CD4-positive, alpha-beta memory T cell (primary cell): ENCODE measurements around the gene LAMC3. TPM values are rescaled to one million over a fixed set of nuclear protein-coding genes. Genes with fewer than 3 reads are reported as not detected.

Experiments used
- CTCF ChIA-PET: fragments of 350-600 bp; sonication (Branson Sonifier 250); formaldehyde crosslinking; loops from one replicate; lab custom pipeline; 2021; ENCODE audit warnings: inconsistent platforms; ENCODE audit not compliant: partially characterized antibody; lab: Charles Lee
- POLR2A ChIA-PET: fragments of 350-600 bp; sonication (Branson Sonifier 250); formaldehyde crosslinking; loops from one replicate; lab custom pipeline; 2021; ENCODE audit not compliant: partially characterized antibody; lab: Charles Lee
- DNase-seq, 5 donors: peaks; one replicate each; pipeline versions ENCODE4 v3.0.0 to v3.0.0-alpha.2; 2020 to 2022; ENCODE audit warnings: mixed read lengths in 1 of 5
- H3K27ac ChIP-seq: one replicate; pipeline ENCODE4 v1.7.0; 2013; ENCODE audit warnings: low read depth, low read length
- H3K27me3 ChIP-seq: 2 replicates; pipeline ENCODE4 v1.7.0; 2013; ENCODE audit warnings: mild to moderate bottlenecking, low read length, moderate library complexity; ENCODE audit not compliant: insufficient read depth
- H3K36me3 ChIP-seq: 2 replicates; pipeline ENCODE4 v1.7.0; 2013; ENCODE audit warnings: mild to moderate bottlenecking, low read length, moderate library complexity; ENCODE audit not compliant: insufficient read depth
- H3K4me1 ChIP-seq: 2 replicates; pipeline ENCODE4 v1.7.0; 2013; ENCODE audit warnings: mild to moderate bottlenecking, low read length, moderate library complexity; ENCODE audit not compliant: insufficient read depth
- H3K4me3 ChIP-seq, 2 donors: one replicate each; pipeline ENCODE4 v1.7.0; 2013; ENCODE audit warnings: low read length in 2 of 2, mild to moderate bottlenecking in 1 of 2
- H3K9me3 ChIP-seq, 2 donors: one replicate each; pipeline ENCODE4 v1.7.0; 2013; ENCODE audit warnings: low read length in 2 of 2, control low read depth in 1 of 2; ENCODE audit not compliant: control insufficient read depth in 1 of 2
- H3K27ac Mint-ChIP-seq, 7 donors: one replicate each; pipeline ENCODE4 v1.8.0; 2020 to 2021; ENCODE audit warnings: mixed read lengths in 7 of 7, mild to moderate bottlenecking in 6 of 7, inconsistent platforms in 3 of 7, moderate library complexity in 3 of 7
- H3K27me3 Mint-ChIP-seq, 2 donors: one replicate each; pipeline ENCODE4 v1.8.0; 2020 to 2021; ENCODE audit warnings: mixed read lengths in 2 of 2
- H3K36me3 Mint-ChIP-seq, 2 donors: one replicate each; pipeline ENCODE4 v1.8.0; 2020 to 2021; ENCODE audit warnings: mixed read lengths in 2 of 2, inconsistent platforms in 1 of 2, mild to moderate bottlenecking in 1 of 2
- H3K4me1 Mint-ChIP-seq, 4 donors: one replicate each; pipeline ENCODE4 v1.8.0; 2020 to 2021; ENCODE audit warnings: mixed read lengths in 4 of 4, mild to moderate bottlenecking in 1 of 4
- H3K4me3 Mint-ChIP-seq, 8 donors: one replicate each; pipeline ENCODE4 v1.8.0; 2020 to 2021; ENCODE audit warnings: mixed read lengths in 8 of 8, mild to moderate bottlenecking in 7 of 8, moderate library complexity in 6 of 8, inconsistent platforms in 3 of 8
- H3K9me3 Mint-ChIP-seq, 8 donors: one replicate each; pipeline ENCODE4 v1.8.0; 2020 to 2021; ENCODE audit warnings: mixed read lengths in 8 of 8, mild to moderate bottlenecking in 5 of 8, inconsistent platforms in 3 of 8, moderate library complexity in 1 of 8
- intact Hi-C: fragments of 100-400 bp; cut with micrococcal nuclease; formaldehyde crosslinking; loops from one replicate; pipeline ENCODE4 v1.15.1; 2023
- polyA plus RNA-seq, 2 donors: library from polyadenylated mRNA; unstranded; fragments of 300-500 nt; fragmentation: Illumina TruSeq; gene quantifications; one replicate each; pipeline ENCODE4 v1.2.3, GENCODE V29; 2021
- total RNA-seq, 2 experiments: library from RNA; stranded (reverse); gene quantifications; one replicate each; pipeline ENCODE4 v1.2.3, GENCODE V29; 2021

The LAMC3 gene
- total and polyA plus RNA-seq, 4 experiments from 2014 or later: 0.32 to 0.61 TPM; not detected in 2

DNA sequence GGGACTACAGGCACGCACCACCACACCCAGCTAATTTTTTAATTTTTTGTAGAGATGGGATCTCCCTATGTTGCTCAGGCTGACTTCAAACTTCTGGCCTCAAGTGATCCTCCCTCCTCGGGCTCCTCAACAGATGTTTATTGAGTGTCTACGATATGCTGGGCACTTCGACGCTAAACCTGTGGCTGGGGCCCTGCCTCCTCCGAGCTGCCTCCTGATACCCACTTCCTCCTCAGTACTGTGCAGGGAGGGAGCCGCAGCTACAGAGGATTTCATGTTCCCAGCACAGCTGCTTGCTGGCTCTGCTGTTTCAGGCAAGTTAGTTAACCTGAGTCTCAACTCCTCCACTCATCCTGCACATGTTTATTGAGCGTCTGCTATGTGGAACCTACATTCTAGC is 97.0 kb downstream of the LAMC3 start:
- Histone ChIP-seq H3K4me1 (peaks cover 7% of the 10 kb centered on the region), H3K4me3 (no peak overlapping the region), H3K27ac (no peak overlapping the region), H3K9me3 (no peaks in the 10 kb centered on the region), H3K27me3 (no peaks in the 10 kb centered on the region), H3K36me3 (no peaks in the 10 kb centered on the region)
- peaks cover 2 to 3% of the 10 kb centered on the region in 2 donors for H3K27me3 Mint-ChIP-seq
- POLR2A ChIA-PET: no interaction called here
- peaks cover 0 to 2% (median 0%) of the 10 kb centered on the region in 8 donors for H3K9me3 Mint-ChIP-seq
- CTCF ChIA-PET: no interaction called here
- intact Hi-C loops: no loop called here
- no peaks in the 10 kb centered on the region for H3K36me3 Mint-ChIP-seq
- no peaks in the 10 kb centered on the region for H3K4me1 Mint-ChIP-seq
- no peak overlapping the region for H3K4me3 Mint-ChIP-seq
- no peak overlapping the region for H3K27ac Mint-ChIP-seq
- DNase-seq: no peak

DNA sequence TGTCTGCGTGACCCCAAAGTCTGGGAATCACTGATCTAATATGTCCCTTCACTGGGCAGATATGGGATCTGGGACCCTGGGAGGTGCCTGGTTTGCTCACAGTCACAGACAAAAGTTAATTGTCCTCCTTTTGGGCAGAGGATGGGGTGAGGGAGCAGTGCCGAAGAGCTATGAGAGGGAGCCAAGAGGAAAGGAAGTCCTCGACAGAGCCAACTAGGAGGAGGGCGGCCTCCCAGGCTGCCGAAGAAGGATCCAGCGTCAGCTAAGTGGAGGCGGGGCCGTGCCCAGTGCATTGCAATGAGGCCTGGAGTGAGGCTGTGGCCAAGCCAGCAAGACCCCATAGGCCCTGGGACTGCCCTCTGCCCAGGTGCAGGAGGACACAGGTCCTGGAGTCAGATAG is 98.8 kb downstream of the LAMC3 start:
- H3K36me3 ChIP-seq: no peaks in the 10 kb centered on the region
- DNase-seq: no peak
- ChIA-PET POLR2A (no interaction called here), CTCF (no interaction called here)
- intact Hi-C loops: no loop called here
- Mint-ChIP-seq H3K4me1 (no peaks in the 10 kb centered on the region), H3K4me3 (no peak overlapping the region), H3K27me3 (peaks cover 2 to 3% of the 10 kb centered on the region in 2 donors), H3K36me3 (no peaks in the 10 kb centered on the region), H3K9me3 (peaks cover 0 to 2% (median 0%) of the 10 kb centered on the region in 8 donors), H3K27ac (no peak overlapping the region)
- H3K4me3 ChIP-seq: no peak overlapping the region
- H3K27me3 ChIP-seq: peaks cover 4% of the 10 kb centered on the region
- H3K9me3 ChIP-seq: no peaks in the 10 kb centered on the region
- peaks cover 2% of the 10 kb centered on the region for H3K4me1 ChIP-seq
- no peak overlapping the region for H3K27ac ChIP-seq

DNA sequence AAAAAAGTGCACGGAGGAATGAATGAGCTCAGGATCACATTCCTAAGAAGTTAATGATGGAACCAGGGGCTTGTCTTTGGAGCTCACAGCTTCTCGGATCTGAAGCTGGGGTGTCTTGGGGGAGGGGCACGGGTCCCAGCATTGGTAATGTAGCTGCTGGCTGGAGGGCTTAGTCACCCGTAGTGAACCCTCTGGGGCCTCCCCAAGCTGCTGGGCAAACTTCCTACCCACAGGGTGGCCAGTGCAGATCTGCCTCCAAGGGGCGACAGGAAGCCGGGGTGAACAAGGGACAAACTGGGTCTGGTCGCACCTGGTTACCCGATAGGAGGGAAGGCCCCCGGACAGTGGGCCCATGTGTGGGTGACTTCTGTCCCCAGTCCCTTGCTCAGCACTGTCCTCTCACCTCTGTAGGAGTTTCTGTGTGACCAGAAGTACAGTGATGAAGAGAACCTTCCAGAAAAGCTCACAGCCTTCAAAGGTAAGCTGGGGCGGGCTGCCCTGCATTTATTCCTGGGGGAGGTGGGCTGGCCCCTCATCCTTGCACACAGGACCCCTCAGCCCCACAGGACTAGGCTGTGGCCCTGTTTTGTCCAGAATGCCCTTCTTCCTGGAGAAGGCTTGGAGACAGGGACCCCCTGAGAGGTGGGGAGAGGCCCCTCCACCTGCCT is 102.3 kb downstream of the LAMC3 start:
- intact Hi-C loops: no loop called here
- POLR2A ChIA-PET: interaction anchor here (0.6 to 0.7 kb wide), 2 partner anchors 12 to 1125 kb away, joined by 3 read pairs; no protein-coding TSS in a partner anchor
- H3K27ac Mint-ChIP-seq: no peak overlapping the region
- no peaks in the 10 kb centered on the region for H3K4me1 ChIP-seq
- no peaks in the 10 kb centered on the region for H3K9me3 ChIP-seq
- CTCF ChIA-PET: no interaction called here
- H3K27ac ChIP-seq: no peak overlapping the region
- H3K27me3 ChIP-seq: peaks cover 5% of the 10 kb centered on the region
- no peaks in the 10 kb centered on the region for H3K36me3 Mint-ChIP-seq
- H3K4me3 ChIP-seq: no peak overlapping the region
- H3K4me1 Mint-ChIP-seq: no peaks in the 10 kb centered on the region
- H3K9me3 Mint-ChIP-seq: no peaks in the 10 kb centered on the region
- no peak overlapping the region for H3K4me3 Mint-ChIP-seq
- DNase-seq: no peak
- no peaks in the 10 kb centered on the region for H3K36me3 ChIP-seq
- H3K27me3 Mint-ChIP-seq: peaks cover 0 to 2% of the 10 kb centered on the region in 2 donors

DNA sequence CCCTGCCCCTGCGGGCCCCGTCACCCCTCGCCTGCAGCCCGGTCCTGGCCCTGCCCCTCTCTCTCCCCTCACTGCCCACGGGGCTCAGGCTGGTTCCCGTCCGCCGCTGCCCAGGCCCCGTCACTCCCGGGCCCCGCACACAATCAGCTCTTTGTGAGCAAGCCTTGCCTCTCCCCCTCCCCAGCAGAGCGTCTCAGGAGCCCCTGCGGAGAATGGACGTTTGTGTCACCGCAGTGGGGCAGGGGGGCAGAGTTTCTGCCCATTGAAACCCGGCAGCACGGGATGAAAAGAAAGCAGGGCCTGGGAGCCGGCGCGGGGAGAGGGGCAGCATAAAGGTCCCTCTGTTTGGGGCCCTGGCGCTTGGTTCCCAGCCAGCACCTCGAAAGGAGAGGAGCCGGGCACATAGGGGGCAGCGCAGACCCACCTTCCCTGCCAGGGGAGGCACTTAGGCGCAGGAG is 102.9 kb downstream of the LAMC3 start:
- POLR2A ChIA-PET: no interaction called here
- no peaks in the 10 kb centered on the region for H3K36me3 ChIP-seq
- intact Hi-C loops: no loop called here
- Mint-ChIP-seq H3K27me3 (peaks cover 0 to 2% of the 10 kb centered on the region in 2 donors), H3K36me3 (no peaks in the 10 kb centered on the region), H3K4me3 (no peak overlapping the region), H3K4me1 (no peaks in the 10 kb centered on the region), H3K9me3 (no peaks in the 10 kb centered on the region), H3K27ac (no peak overlapping the region)
- no peak for DNase-seq
- CTCF ChIA-PET: no interaction called here
- no peak overlapping the region for H3K27ac ChIP-seq
- H3K9me3 ChIP-seq: no peaks in the 10 kb centered on the region
- H3K4me3 ChIP-seq: no peak overlapping the region
- no peaks in the 10 kb centered on the region for H3K4me1 ChIP-seq
- H3K27me3 ChIP-seq: peaks cover 8% of the 10 kb centered on the region

DNA sequence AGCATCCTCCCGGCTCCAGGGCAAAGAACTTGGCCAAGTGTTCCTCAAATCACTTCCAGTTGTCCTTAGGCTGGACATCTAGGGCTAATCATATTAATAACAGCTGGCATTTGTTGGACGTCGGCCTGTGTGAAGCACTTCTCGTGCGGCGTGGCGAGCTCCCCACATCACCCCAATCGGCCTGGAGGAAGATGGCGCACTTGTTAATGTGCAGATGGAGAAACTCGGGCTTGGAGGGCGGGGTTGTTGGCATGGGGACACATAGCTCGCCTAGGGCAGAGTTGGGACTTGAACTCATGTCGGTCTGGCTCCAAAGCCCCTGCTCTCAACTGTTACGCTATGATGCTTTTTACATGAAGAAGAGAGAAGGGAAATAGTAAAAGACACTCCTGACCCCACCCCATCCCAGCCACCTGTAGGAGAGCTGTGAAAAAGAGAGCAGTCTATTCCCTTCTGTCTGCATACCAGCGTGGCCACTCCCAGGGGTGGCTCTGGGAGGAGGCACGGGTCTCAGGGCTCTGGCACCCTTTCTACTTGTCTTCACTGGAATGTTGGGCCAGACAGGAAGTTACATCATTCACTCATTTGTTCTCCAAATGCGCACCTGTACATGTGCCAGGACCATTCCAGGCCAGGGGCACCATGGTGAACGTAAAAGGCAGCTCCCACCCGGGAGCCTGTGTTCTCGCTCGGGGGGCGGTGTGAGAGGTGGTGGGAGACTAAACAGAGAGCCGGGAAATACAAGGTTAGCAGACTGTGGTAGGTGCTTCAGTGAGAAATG is 103.6 kb downstream of the LAMC3 start:
- H3K4me1 Mint-ChIP-seq: no peaks in the 10 kb centered on the region
- no peak overlapping the region for H3K27ac Mint-ChIP-seq
- no peaks in the 10 kb centered on the region for H3K4me1 ChIP-seq
- no peaks in the 10 kb centered on the region for H3K36me3 Mint-ChIP-seq
- no peak overlapping the region for H3K27ac ChIP-seq
- ChIA-PET CTCF (no interaction called here), POLR2A (no interaction called here)
- H3K9me3 Mint-ChIP-seq: no peaks in the 10 kb centered on the region
- no peak overlapping the region for H3K4me3 Mint-ChIP-seq
- H3K4me3 ChIP-seq: no peak overlapping the region
- DNase-seq: no peak
- intact Hi-C loops: no loop called here
- H3K27me3 ChIP-seq: peaks cover 8% of the 10 kb centered on the region
- no peaks in the 10 kb centered on the region for H3K9me3 ChIP-seq
- H3K27me3 Mint-ChIP-seq: peaks cover 2 to 4% of the 10 kb centered on the region in 2 donors
- no peaks in the 10 kb centered on the region for H3K36me3 ChIP-seq

DNA sequence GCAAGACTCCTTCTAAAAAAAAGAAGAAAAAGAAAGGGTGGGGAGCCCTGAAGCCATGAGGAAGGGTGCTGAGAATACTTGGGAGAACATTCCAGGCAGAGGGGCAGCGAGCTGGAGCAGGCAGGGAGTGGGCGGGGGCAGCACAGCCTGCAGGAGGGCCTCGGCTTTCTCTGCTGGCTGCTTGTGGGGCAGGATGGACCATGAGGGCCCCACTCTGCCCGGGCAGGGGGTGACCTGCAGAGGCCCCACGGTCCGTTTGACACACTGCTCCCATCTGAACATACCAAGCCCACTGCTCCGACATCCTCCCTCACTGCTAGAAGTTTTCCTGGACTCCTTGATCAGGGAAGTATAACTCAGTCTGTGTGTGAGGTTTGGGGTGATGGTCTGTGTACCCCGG is 104.7 kb downstream of the LAMC3 start:
- intact Hi-C loops: no loop called here
- ChIA-PET POLR2A (no interaction called here), CTCF (interaction anchor here (0.7 kb wide), 1 partner anchor 19 kb away, joined by 3 read pairs; no protein-coding TSS in a partner anchor)
- H3K27ac ChIP-seq: no peak overlapping the region
- no peaks in the 10 kb centered on the region for H3K9me3 ChIP-seq
- no peak overlapping the region for H3K4me3 ChIP-seq
- Mint-ChIP-seq H3K9me3 (no peaks in the 10 kb centered on the region), H3K27me3 (peaks cover 2 to 6% of the 10 kb centered on the region in 2 donors), H3K4me3 (no peak overlapping the region), H3K36me3 (no peaks in the 10 kb centered on the region), H3K27ac (no peak overlapping the region), H3K4me1 (no peaks in the 10 kb centered on the region)
- DNase-seq: no peak
- H3K27me3 ChIP-seq: peaks cover 8% of the 10 kb centered on the region
- H3K36me3 ChIP-seq: no peaks in the 10 kb centered on the region
- no peaks in the 10 kb centered on the region for H3K4me1 ChIP-seq

DNA sequence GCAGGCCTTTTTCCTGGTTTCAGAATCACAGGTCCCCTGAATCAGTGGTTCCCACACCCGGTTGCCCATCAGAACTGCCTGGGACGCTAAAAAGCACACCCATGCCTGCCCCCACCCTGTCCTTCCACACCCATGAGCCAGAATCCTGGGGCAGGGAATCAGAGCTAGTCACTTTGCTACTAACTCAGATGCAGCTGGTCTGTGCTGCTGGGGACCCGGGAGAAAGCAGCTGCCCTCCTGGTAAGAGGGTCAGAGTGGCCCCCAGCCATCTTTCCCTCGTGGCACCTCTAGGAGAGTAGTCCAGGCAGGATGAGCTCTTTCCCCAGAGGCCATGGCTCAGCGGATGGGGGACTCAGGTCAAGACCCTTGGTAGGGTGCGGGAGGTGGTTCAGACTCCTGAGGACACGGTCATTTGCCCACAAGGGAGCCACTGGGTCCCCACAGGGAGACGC is 105.1 kb downstream of the LAMC3 start:
- Mint-ChIP-seq H3K4me1 (no peaks in the 10 kb centered on the region), H3K9me3 (no peaks in the 10 kb centered on the region), H3K27ac (no peak overlapping the region), H3K27me3 (peaks cover 2 to 6% of the 10 kb centered on the region in 2 donors), H3K36me3 (no peaks in the 10 kb centered on the region), H3K4me3 (no peak overlapping the region)
- peaks cover 8% of the 10 kb centered on the region for H3K27me3 ChIP-seq
- H3K36me3 ChIP-seq: no peaks in the 10 kb centered on the region
- intact Hi-C loops: no loop called here
- no peaks in the 10 kb centered on the region for H3K4me1 ChIP-seq
- ChIA-PET POLR2A (no interaction called here), CTCF (no interaction called here)
- H3K27ac ChIP-seq: no peak overlapping the region
- H3K9me3 ChIP-seq: no peaks in the 10 kb centered on the region
- H3K4me3 ChIP-seq: no peak overlapping the region
- no peak for DNase-seq
